Lower leg skin (tissue), 3 donors: ENCODE measurements around the gene P3H3.

Source experiments
- CTCF ChIP-seq, 3 donors: fragments of 450-650 bp; IDR thresholded peaks; one replicate each; pipeline ENCODE4 v1.5.1; 2016; ENCODE audit warnings: antibody characterized with exemption in 3 of 3, mild to moderate bottlenecking in 3 of 3, moderate library complexity in 2 of 3
- POLR2A ChIP-seq, 2 donors: fragments of 450-650 bp; IDR thresholded peaks; one replicate each; pipeline ENCODE4 v1.6.1; 2016 to 2017; ENCODE audit warnings: antibody characterized with exemption in 2 of 2, mild to moderate bottlenecking in 1 of 2, moderate library complexity in 1 of 2

GRCh38 chr12:6828781-6829535 lies 751 bp downstream of the P3H3 start:
- TF ChIP-seq CTCF (IDR thresholded peaks at IDR 0.05) (no peak), POLR2A (IDR thresholded peaks at IDR 0.05) (no peak)
